ENCODE results near the gene MYLK.

DNA sequence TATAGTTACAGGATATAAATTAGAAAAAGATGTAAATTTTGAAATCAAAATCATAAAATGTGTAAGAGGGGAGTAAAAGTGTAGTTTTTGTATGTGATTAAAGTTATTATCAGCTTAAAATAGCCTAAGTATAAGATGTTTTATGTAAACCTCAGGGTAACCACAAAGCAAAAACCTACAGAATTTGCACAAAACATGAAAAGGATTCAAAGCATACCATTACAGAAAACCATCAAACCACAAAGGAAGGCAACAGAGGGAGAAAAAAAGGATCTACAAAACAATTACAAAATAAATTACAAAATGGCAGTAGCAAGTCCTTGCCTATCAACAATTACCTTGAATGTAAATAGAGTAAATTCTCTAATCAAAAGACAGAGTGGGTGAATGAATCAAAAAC lies 36.7 kb upstream of the MYLK start:
- TF ChIP-seq, protein P1, sequence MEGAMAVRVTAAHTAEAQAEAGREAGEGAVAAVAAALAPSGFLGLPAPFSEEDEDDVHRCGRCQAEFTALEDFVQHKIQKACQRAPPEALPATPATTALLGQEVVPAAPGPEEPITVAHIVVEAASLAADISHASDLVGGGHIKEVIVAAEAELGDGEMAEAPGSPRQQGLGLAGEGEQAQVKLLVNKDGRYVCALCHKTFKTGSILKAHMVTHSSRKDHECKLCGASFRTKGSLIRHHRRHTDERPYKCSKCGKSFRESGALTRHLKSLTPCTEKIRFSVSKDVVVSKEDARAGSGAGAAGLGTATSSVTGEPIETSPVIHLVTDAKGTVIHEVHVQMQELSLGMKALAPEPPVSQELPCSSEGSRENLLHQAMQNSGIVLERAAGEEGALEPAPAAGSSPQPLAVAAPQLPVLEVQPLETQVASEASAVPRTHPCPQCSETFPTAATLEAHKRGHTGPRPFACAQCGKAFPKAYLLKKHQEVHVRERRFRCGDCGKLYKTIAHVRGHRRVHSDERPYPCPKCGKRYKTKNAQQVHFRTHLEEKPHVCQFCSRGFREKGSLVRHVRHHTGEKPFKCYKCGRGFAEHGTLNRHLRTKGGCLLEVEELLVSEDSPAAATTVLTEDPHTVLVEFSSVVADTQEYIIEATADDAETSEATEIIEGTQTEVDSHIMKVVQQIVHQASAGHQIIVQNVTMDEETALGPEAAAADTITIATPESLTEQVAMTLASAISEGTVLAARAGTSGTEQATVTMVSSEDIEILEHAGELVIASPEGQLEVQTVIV (CRISPR knock-in tag; IDR thresholded peaks at IDR 0.05; ENCODE audit: borderline replicate concordance): no peak
- TF ChIP-seq, protein P2, sequence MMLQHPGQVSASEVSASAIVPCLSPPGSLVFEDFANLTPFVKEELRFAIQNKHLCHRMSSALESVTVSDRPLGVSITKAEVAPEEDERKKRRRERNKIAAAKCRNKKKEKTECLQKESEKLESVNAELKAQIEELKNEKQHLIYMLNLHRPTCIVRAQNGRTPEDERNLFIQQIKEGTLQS (IDR thresholded peaks at IDR 0.05): no peak
- TF ChIP-seq, protein P2 (CRISPR knock-in tag; conservative IDR thresholded peaks at IDR 0.05): no peak
- TF ChIP-seq, protein P3, sequence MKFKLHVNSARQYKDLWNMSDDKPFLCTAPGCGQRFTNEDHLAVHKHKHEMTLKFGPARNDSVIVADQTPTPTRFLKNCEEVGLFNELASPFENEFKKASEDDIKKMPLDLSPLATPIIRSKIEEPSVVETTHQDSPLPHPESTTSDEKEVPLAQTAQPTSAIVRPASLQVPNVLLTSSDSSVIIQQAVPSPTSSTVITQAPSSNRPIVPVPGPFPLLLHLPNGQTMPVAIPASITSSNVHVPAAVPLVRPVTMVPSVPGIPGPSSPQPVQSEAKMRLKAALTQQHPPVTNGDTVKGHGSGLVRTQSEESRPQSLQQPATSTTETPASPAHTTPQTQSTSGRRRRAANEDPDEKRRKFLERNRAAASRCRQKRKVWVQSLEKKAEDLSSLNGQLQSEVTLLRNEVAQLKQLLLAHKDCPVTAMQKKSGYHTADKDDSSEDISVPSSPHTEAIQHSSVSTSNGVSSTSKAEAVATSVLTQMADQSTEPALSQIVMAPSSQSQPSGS (CRISPR knock-in tag; IDR thresholded peaks at IDR 0.05): no peak
- no peak for TF ChIP-seq CEBPG (CRISPR knock-in tag; IDR thresholded peaks at IDR 0.05)
- TF ChIP-seq CEBPG (tag; conservative IDR thresholded peaks at IDR 0.05 in 1 of 2, IDR thresholded peaks at IDR 0.05 in 1 of 2): no peak

Measured in K562 (cell line).